ENCODE results near the gene FOXRED1.

FOXRED1 gene

GRCh38 chr11:126229858-126230540 lies 39.0 kb upstream of the FOXRED1 start:
- no peaks in the 10 kb centered on the region for H3K4me1 ChIP-seq (ENCODE audit: control insufficient read depth in 1 of 2, insufficient read depth in 1 of 2, low read depth in 1 of 2, low read length in 1 of 2)
- H3K27ac ChIP-seq: no peak overlapping the region
- H3K4me3 ChIP-seq (ENCODE audit: low read depth in 1 of 2, low read length in 1 of 2): no peak overlapping the region
- TF ChIP-seq, protein P1, sequence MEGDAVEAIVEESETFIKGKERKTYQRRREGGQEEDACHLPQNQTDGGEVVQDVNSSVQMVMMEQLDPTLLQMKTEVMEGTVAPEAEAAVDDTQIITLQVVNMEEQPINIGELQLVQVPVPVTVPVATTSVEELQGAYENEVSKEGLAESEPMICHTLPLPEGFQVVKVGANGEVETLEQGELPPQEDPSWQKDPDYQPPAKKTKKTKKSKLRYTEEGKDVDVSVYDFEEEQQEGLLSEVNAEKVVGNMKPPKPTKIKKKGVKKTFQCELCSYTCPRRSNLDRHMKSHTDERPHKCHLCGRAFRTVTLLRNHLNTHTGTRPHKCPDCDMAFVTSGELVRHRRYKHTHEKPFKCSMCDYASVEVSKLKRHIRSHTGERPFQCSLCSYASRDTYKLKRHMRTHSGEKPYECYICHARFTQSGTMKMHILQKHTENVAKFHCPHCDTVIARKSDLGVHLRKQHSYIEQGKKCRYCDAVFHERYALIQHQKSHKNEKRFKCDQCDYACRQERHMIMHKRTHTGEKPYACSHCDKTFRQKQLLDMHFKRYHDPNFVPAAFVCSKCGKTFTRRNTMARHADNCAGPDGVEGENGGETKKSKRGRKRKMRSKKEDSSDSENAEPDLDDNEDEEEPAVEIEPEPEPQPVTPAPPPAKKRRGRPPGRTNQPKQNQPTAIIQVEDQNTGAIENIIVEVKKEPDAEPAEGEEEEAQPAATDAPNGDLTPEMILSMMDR (IDR thresholded peaks at IDR 0.05): no peak
- H3K27me3 ChIP-seq: no peaks in the 10 kb centered on the region
- H3K9me3 ChIP-seq: peaks cover 5% of the 10 kb centered on the region
- peaks cover 8% of the 10 kb centered on the region for H3K36me3 ChIP-seq

DNA sequence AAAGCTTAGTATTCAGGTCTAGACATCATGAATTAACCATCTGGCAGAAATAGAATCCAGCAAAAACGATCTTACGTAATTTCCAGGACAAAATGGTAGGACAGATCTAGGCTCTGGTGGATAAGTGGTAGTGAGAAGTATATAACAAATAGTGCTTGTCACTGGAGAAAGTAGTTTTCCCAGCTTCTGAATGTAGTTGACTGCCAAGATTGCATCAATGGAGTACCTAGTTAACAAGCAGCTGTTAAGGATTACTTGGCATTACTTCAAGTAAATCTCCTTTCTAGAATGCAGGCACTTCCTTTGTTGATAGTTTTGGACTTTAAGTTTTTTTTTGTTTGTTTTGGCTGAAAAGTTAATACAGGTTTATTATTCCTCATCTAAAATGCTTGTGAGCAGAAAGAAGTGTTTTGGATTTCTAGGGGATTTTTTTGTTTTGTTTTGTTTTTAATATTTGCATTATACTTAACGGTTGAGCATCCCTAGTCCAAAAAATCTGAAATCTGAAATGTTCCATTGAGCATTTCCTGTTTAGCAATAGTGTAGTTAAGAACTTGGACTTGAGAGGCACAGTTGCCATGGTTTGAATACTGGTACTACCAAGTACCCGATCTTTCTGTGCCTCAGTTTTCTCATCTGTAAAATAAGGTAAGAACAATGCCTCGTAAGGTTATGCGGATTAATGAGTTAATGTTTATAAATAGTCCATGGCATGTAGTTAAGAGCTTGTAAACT lies 37.1 kb upstream of the FOXRED1 start:
- Histone ChIP-seq H3K36me3 (peaks cover 20% of the 10 kb centered on the region), H3K27ac (no peak overlapping the region), H3K4me1 (ENCODE audit: control insufficient read depth in 1 of 2, insufficient read depth in 1 of 2, low read depth in 1 of 2, low read length in 1 of 2) (no peaks in the 10 kb centered on the region), H3K27me3 (no peaks in the 10 kb centered on the region), H3K4me3 (ENCODE audit: low read depth in 1 of 2, low read length in 1 of 2) (no peak overlapping the region), H3K9me3 (no peaks in the 10 kb centered on the region)
- TF ChIP-seq, protein P1 (IDR thresholded peaks at IDR 0.05): no peak

DNA sequence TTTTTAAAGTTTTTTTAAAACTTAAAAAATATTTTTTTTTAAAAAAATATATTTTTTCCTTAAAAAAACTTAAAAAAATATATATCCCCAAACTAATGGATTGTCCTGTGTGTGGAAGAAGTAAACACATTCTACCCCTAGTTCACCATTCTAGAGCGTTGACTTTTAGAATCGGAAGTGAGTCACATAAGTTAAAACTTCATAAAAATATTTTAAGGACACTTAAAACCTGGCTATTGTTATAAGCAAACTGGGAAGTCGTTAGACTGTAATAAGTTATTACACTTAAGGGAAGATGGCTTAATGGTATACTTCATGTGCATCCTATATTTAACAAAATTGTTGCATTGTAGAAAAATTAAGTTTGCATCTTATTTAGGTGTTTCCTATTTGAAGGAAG lies 36.3 kb upstream of the FOXRED1 start:
- H3K4me1 ChIP-seq (ENCODE audit: control insufficient read depth in 1 of 2, insufficient read depth in 1 of 2, low read depth in 1 of 2, low read length in 1 of 2): no peaks in the 10 kb centered on the region
- no peaks in the 10 kb centered on the region for H3K9me3 ChIP-seq
- peaks cover 20% of the 10 kb centered on the region for H3K36me3 ChIP-seq
- no peak overlapping the region for H3K4me3 ChIP-seq (ENCODE audit: low read depth in 1 of 2, low read length in 1 of 2)
- TF ChIP-seq, protein P1 (IDR thresholded peaks at IDR 0.05): no peak
- no peaks in the 10 kb centered on the region for H3K27me3 ChIP-seq
- H3K27ac ChIP-seq: no peak overlapping the region

- H3K4me3 ChIP-seq (ENCODE audit: low read depth in 1 of 2, low read length in 1 of 2): no peak overlapping the region
- no peak overlapping the region for H3K27ac ChIP-seq
- peaks cover 26% of the 10 kb centered on the region for H3K36me3 ChIP-seq
- H3K4me1 ChIP-seq (ENCODE audit: control insufficient read depth in 1 of 2, insufficient read depth in 1 of 2, low read depth in 1 of 2, low read length in 1 of 2): no peaks in the 10 kb centered on the region
- H3K27me3 ChIP-seq: no peaks in the 10 kb centered on the region
- no peaks in the 10 kb centered on the region for H3K9me3 ChIP-seq
- TF ChIP-seq, protein P1 (IDR thresholded peaks at IDR 0.05): no peak
Observed at GRCh38 chr11:126233391-126233790, 35.6 kb upstream of the FOXRED1 start.

DNA sequence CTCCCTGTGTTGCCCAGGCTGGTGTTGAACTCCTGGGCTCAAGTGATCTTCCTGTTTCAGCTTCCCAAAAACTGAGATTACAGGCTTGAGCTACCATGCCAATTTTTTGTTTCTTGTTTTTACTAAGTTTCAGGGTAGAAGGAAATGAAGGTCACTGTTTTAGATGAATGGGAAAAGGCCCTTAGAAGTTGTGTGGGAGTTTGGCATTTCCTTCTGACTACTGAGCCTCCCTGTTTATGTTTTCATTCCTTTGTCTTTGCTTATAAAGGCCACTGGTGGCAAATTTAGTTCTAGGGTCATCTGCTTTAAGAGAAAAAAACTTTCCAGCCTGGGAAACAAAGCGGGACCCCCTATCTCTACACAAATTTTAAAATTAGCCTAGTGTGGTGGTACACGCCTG lies 22.3 kb upstream of the FOXRED1 start:
- no peak overlapping the region for H3K27ac ChIP-seq
- no peak overlapping the region for H3K4me3 ChIP-seq (ENCODE audit: low read depth in 1 of 2, low read length in 1 of 2)
- no peaks in the 10 kb centered on the region for H3K27me3 ChIP-seq
- H3K9me3 ChIP-seq: no peaks in the 10 kb centered on the region
- TF ChIP-seq, protein P1 (IDR thresholded peaks at IDR 0.05): no peak
- no peaks in the 10 kb centered on the region for H3K4me1 ChIP-seq (ENCODE audit: control insufficient read depth in 1 of 2, insufficient read depth in 1 of 2, low read depth in 1 of 2, low read length in 1 of 2)
- peaks cover 34% of the 10 kb centered on the region for H3K36me3 ChIP-seq

Data from neutrophil (primary cell).